GM12878 (cell line): ENCODE data around the gene BAZ2B. TPM values are rescaled to one million over a fixed set of nuclear protein-coding genes. Genes with fewer than 3 reads are reported as not detected.

Source experiments
- ATAC-seq: fragments of 200-7000 bp; cut with Tn5 transposase; 3 replicates; pipeline ENCODE4 v1.9.1; 2020; ENCODE audit warnings: mild to moderate bottlenecking, moderate library complexity
- BruUV-seq: library from RNA; stranded (reverse); fragments of 400-500 nt; replicated peaks from 2 replicates; lab custom pipeline; 2021; lab: Mats Ljungman, UMichigan
- CTCF ChIA-PET: fragments of 300-600 bp; sonication (Branson Sonifier 250); formaldehyde crosslinking; extraction: SDS; loops from one replicate; lab custom pipeline; 2021; ENCODE audit warnings: inconsistent platforms; lab: Yijun Ruan, JAX
- POLR2A ChIA-PET: fragments of 350-600 bp; formaldehyde crosslinking; extraction: SDS; loops from one replicate; lab custom pipeline; 2021; ENCODE audit warnings: inconsistent platforms; lab: Charles Lee
- RAD21 ChIA-PET: fragments of 300-600 bp; sonication (Branson Sonifier 250); formaldehyde crosslinking; loops from one replicate; lab custom pipeline; 2023; ENCODE audit warnings: antibody characterized with exemption; ENCODE audit not compliant: unreplicated experiment; lab: Charles Lee
- SMC1A ChIA-PET: fragments of 300-600 bp; sonication (Branson Sonifier 250); formaldehyde crosslinking; loops from one replicate; lab custom pipeline; 2023; ENCODE audit not compliant: unreplicated experiment, uncharacterized antibody; lab: Charles Lee
- DNase-seq: peaks from one replicate; pipeline ENCODE4 v3.0.0-alpha.2; 2011; ENCODE audit warnings: low read depth, low spot score
- FAIRE-seq: peaks from 3 replicates; lab custom pipeline; 2011; peaks lifted over from hg19 to GRCh38; lab: Jason Lieb, UNC
- H2AFZ ChIP-seq: 2 replicates; pipeline ENCODE4 v1.6.0; 2011; ENCODE audit warnings: low read depth, low read length, control low read depth; ENCODE audit not compliant: control insufficient read depth
- H3K27ac ChIP-seq: 2 replicates; pipeline ENCODE4 v1.5.1; 2011; ENCODE audit warnings: control low read depth; ENCODE audit not compliant: control insufficient read depth, insufficient read depth
- H3K27me3 ChIP-seq, 2 experiments: replicated peaks in 1 of 2; 2 replicates each; pipeline versions ENCODE4 v1.6.0 to v1.6.1; 2011; ENCODE audit warnings: low read length in 1 of 2; ENCODE audit not compliant: control insufficient read depth in 2 of 2, insufficient read depth in 2 of 2
- H3K36me3 ChIP-seq, 2 experiments: 2 replicates each; pipeline ENCODE4 v1.5.1; 2011; ENCODE audit warnings: low read length in 1 of 2; ENCODE audit not compliant: control insufficient read depth in 2 of 2, insufficient read depth in 2 of 2
- H3K4me1 ChIP-seq: 2 replicates; pipeline ENCODE4 v1.6.1; 2011; ENCODE audit warnings: mild to moderate bottlenecking, low read length, moderate library complexity, mixed read lengths; ENCODE audit not compliant: control insufficient read depth, insufficient read depth
- H3K4me2 ChIP-seq: 2 replicates; pipeline ENCODE4 v1.6.0; 2011; ENCODE audit warnings: control low read depth; ENCODE audit not compliant: control insufficient read depth, insufficient read depth
- H3K4me3 ChIP-seq: fragments of 200-600 bp; sonication (generic); 2 replicates; pipeline ENCODE4 v1.5.1; 2016
- H3K79me2 ChIP-seq: 2 replicates; pipeline ENCODE4 v1.6.0; 2011; ENCODE audit warnings: low read length; ENCODE audit not compliant: control insufficient read depth, insufficient read depth
- H3K9ac ChIP-seq: 2 replicates; pipeline ENCODE4 v1.8.0; 2011; ENCODE audit warnings: low read length, control low read depth, mixed read lengths; ENCODE audit not compliant: control insufficient read depth, insufficient read depth
- H3K9me3 ChIP-seq: replicated peaks from 3 replicates; pipeline ENCODE4 v1.5.1; 2011; ENCODE audit warnings: mild to moderate bottlenecking, low read length; ENCODE audit not compliant: control insufficient read depth, insufficient read depth
- H4K20me1 ChIP-seq: 2 replicates; pipeline ENCODE4 v1.6.0; 2011; ENCODE audit not compliant: control insufficient read depth, insufficient read depth
- BRCA1 ChIP-seq: IDR thresholded peaks from 2 replicates; pipeline ENCODE4 v1.6.1; 2011; ENCODE audit warnings: low read depth, low read length, improper control_type of control experiment
- CBFB ChIP-seq: IDR thresholded peaks from 2 replicates; pipeline ENCODE4 v1.6.1; 2016; ENCODE audit warnings: antibody characterized with exemption, low read depth
- FOXK2 ChIP-seq: fragments of 450-650 bp; IDR thresholded peaks from 2 replicates; pipeline ENCODE4 v1.6.1; 2017; ENCODE audit warnings: mild to moderate bottlenecking, moderate library complexity
- FOXM1 ChIP-seq: IDR thresholded peaks from 2 replicates; pipeline ENCODE4 v1.6.1; 2012; ENCODE audit warnings: low read depth, mild to moderate bottlenecking, inconsistent platforms, low read length, moderate library complexity
- LARP7 ChIP-seq: fragments of 450-650 bp; IDR thresholded peaks from 2 replicates; pipeline ENCODE4 v1.6.1; 2017; ENCODE audit warnings: mild to moderate bottlenecking
- MEF2A ChIP-seq: IDR thresholded peaks from 2 replicates; pipeline ENCODE4 v1.6.1; 2011; ENCODE audit warnings: low read depth, mild to moderate bottlenecking, low read length, moderate library complexity; ENCODE audit not compliant: insufficient read depth
- MEF2B ChIP-seq: fragments of 450-650 bp; IDR thresholded peaks from 2 replicates; pipeline ENCODE4 v1.6.1; 2018; ENCODE audit warnings: mild to moderate bottlenecking, moderate library complexity; ENCODE audit not compliant: partially characterized antibody, poor library complexity, severe bottlenecking
- STAT3 ChIP-seq: IDR thresholded peaks from 2 replicates; pipeline ENCODE4 v1.6.1; 2011; ENCODE audit warnings: low read depth, low read length, improper control_type of control experiment
- YY1 ChIP-seq: IDR thresholded peaks from 2 replicates; pipeline ENCODE4 v1.6.1; 2011; ENCODE audit warnings: low read depth, mild to moderate bottlenecking, low read length
- WGBS: methylation state at CpG from one replicate; pipeline ENCODE4 v1.1.6; 2016; ENCODE audit warnings: low lambda C conversion rate; ENCODE audit not compliant: insufficient replicate concordance, insufficient coverage; ENCODE audit errors: missing lambda C conversion rate; 5-methylcytosine and 5-hydroxymethylcytosine counted together
- in situ Hi-C: fragments of 300-500 bp; cut with MboI; formaldehyde crosslinking; loops from 9 replicates; pipeline ENCODE4 v1.14.3; 2018; ENCODE audit warnings: mixed read lengths
- intact Hi-C: fragments of 100-400 bp; cut with micrococcal nuclease; formaldehyde crosslinking; loops from one replicate; pipeline ENCODE4 v1.14.2; 2022; ENCODE audit not compliant: unreplicated experiment
- polyA plus RNA-seq, 11 experiments: library from polyadenylated mRNA; depleted of rRNA in 4 of 11; unstranded in 6 of 11; stranded (reverse) in 5 of 11; fragments of >200 nt; fragmentation: Nextera tagmentation in 4 of 11; fragmentation: Illumina TruSeq in 1 of 11; extraction: Ambion mirVana in 4 of 11; extraction: Trizol in 1 of 11; gene quantifications; 1 replicate in 1 of 11; 2 replicates in 10 of 11; pipeline versions ENCODE4 v1.2.1 to v1.2.3, GENCODE V29; 2011 to 2016; ENCODE audit warnings: inconsistent platforms in 2 of 11, missing spikeins in 2 of 11, low read depth in 1 of 11
- total RNA-seq, 4 experiments: library from RNA; depleted of rRNA in 3 of 4; stranded (reverse); fragments of >200 nt in 3 of 4; fragmentation: Illumina TruSeq in 1 of 4; extraction: Trizol in 1 of 4; gene quantifications; 2 replicates each; pipeline versions ENCODE4 v1.2.1 to v1.2.3, GENCODE V29; 2013 to 2021
- TF ChIP-seq, protein P1 (sequence below): fragments of 450-650 bp; IDR thresholded peaks from 2 replicates; pipeline ENCODE4 v1.6.1; 2014; ENCODE audit warnings: mild to moderate bottlenecking
- TF ChIP-seq, protein P2 (sequence below): IDR thresholded peaks from 2 replicates; pipeline ENCODE4 v1.6.1; 2012; ENCODE audit warnings: low read length, inconsistent platforms
- TF ChIP-seq, protein P3 (sequence below): fragments of 450-650 bp; IDR thresholded peaks from 2 replicates; pipeline ENCODE4 v1.6.1; 2016; ENCODE audit warnings: mild to moderate bottlenecking, moderate library complexity, borderline replicate concordance
- TF ChIP-seq, protein P4 (sequence below): IDR thresholded peaks from 2 replicates; pipeline ENCODE4 v1.6.1; 2011; ENCODE audit warnings: borderline replicate concordance, low read depth, mild to moderate bottlenecking, moderate library complexity, mixed read lengths, low read length; ENCODE audit not compliant: insufficient read depth; ENCODE audit errors: extremely low read length
- TF ChIP-seq, protein P5 (sequence below): fragments of 150-350 bp; IDR thresholded peaks from 2 replicates; pipeline ENCODE4 v1.6.1; 2014; ENCODE audit warnings: mild to moderate bottlenecking, low read depth, low read length

The BAZ2B gene
- total and polyA plus RNA-seq, 10 of the 15 experiments (the other 5 are each of a cell fraction or from before 2014, with no cell fraction given), result 8.8 to 49.7 (median 24.7) TPM

DNA sequence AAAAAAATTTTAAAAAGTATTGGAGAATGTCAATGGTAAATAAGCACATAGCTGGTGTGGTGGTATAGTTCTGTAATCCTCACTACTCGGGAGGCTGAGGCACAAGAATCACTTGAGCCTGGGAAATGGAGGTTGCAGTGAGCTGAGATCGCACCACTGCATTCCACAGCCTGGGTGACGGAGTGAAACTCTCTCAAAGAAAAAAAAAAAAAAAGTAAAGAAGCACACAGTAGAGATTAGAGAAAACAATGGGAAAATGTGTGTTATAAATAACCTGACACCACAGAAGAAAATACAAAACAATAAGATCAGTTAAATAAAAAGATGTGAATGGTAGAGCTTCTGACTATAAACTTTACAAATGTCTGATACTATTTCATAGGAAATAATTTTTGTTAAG lies 166.2 kb downstream of the BAZ2B start:
- WGBS, result 86% methylated on average over 1 of the region's 3 CpGs
- TF ChIP-seq MEF2A (no peak), FOXK2 (no peak), BRCA1 (no peak), CBFB (no peak), STAT3 (no peak), LARP7 (no peak), YY1 (no peak), FOXM1 (no peak), MEF2B (no peak)
- TF ChIP-seq, protein P1, sequence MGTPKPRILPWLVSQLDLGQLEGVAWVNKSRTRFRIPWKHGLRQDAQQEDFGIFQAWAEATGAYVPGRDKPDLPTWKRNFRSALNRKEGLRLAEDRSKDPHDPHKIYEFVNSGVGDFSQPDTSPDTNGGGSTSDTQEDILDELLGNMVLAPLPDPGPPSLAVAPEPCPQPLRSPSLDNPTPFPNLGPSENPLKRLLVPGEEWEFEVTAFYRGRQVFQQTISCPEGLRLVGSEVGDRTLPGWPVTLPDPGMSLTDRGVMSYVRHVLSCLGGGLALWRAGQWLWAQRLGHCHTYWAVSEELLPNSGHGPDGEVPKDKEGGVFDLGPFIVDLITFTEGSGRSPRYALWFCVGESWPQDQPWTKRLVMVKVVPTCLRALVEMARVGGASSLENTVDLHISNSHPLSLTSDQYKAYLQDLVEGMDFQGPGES, result no peak
- TF ChIP-seq, protein P2, sequence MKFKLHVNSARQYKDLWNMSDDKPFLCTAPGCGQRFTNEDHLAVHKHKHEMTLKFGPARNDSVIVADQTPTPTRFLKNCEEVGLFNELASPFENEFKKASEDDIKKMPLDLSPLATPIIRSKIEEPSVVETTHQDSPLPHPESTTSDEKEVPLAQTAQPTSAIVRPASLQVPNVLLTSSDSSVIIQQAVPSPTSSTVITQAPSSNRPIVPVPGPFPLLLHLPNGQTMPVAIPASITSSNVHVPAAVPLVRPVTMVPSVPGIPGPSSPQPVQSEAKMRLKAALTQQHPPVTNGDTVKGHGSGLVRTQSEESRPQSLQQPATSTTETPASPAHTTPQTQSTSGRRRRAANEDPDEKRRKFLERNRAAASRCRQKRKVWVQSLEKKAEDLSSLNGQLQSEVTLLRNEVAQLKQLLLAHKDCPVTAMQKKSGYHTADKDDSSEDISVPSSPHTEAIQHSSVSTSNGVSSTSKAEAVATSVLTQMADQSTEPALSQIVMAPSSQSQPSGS, result no peak
- TF ChIP-seq, protein P3, sequence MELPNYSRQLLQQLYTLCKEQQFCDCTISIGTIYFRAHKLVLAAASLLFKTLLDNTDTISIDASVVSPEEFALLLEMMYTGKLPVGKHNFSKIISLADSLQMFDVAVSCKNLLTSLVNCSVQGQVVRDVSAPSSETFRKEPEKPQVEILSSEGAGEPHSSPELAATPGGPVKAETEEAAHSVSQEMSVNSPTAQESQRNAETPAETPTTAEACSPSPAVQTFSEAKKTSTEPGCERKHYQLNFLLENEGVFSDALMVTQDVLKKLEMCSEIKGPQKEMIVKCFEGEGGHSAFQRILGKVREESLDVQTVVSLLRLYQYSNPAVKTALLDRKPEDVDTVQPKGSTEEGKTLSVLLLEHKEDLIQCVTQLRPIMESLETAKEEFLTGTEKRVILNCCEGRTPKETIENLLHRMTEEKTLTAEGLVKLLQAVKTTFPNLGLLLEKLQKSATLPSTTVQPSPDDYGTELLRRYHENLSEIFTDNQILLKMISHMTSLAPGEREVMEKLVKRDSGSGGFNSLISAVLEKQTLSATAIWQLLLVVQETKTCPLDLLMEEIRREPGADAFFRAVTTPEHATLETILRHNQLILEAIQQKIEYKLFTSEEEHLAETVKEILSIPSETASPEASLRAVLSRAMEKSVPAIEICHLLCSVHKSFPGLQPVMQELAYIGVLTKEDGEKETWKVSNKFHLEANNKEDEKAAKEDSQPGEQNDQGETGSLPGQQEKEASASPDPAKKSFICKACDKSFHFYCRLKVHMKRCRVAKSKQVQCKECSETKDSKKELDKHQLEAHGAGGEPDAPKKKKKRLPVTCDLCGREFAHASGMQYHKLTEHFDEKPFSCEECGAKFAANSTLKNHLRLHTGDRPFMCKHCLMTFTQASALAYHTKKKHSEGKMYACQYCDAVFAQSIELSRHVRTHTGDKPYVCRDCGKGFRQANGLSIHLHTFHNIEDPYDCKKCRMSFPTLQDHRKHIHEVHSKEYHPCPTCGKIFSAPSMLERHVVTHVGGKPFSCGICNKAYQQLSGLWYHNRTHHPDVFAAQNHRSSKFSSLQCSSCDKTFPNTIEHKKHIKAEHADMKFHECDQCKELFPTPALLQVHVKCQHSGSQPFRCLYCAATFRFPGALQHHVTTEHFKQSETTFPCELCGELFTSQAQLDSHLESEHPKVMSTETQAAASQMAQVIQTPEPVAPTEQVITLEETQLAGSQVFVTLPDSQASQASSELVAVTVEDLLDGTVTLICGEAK, result no peak
- TF ChIP-seq, protein P4, sequence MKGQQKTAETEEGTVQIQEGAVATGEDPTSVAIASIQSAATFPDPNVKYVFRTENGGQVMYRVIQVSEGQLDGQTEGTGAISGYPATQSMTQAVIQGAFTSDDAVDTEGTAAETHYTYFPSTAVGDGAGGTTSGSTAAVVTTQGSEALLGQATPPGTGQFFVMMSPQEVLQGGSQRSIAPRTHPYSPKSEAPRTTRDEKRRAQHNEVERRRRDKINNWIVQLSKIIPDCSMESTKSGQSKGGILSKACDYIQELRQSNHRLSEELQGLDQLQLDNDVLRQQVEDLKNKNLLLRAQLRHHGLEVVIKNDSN, result no peak
- TF ChIP-seq, protein P5, sequence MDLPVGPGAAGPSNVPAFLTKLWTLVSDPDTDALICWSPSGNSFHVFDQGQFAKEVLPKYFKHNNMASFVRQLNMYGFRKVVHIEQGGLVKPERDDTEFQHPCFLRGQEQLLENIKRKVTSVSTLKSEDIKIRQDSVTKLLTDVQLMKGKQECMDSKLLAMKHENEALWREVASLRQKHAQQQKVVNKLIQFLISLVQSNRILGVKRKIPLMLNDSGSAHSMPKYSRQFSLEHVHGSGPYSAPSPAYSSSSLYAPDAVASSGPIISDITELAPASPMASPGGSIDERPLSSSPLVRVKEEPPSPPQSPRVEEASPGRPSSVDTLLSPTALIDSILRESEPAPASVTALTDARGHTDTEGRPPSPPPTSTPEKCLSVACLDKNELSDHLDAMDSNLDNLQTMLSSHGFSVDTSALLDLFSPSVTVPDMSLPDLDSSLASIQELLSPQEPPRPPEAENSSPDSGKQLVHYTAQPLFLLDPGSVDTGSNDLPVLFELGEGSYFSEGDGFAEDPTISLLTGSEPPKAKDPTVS, result no peak

More for the DNA sequence above, 166.2 kb downstream of the BAZ2B start:
- SMC1A ChIA-PET, result interaction anchor here (0.6 to 1.7 kb wide), 4 partner anchors 9 to 440 kb away, joined by 3 to 5 read pairs (median 3); no protein-coding TSS in a partner anchor
- no peak overlapping the region for H3K4me2 ChIP-seq
- H3K4me1 ChIP-seq, result no peaks in the 10 kb centered on the region
- H2AFZ ChIP-seq, result no peak overlapping the region
- no peaks in the 10 kb centered on the region for H3K79me2 ChIP-seq
- no peak for DNase-seq
- 0 out of 4 replicates have a peak, but pooled peaks cover 0 to 9% of the 10 kb centered on the region in 2 experiments for H3K36me3 ChIP-seq
- H4K20me1 ChIP-seq, result no peaks in the 10 kb centered on the region
- POLR2A ChIA-PET, result interaction anchor here (0.6 to 0.9 kb wide), 4 partner anchors 10 to 570 kb away, joined by 3 to 7 read pairs (median 4); no protein-coding TSS in a partner anchor
- RAD21 ChIA-PET, result no interaction called here
- no peak for ATAC-seq
- no TSS peak for BruUV-seq
- H3K27ac ChIP-seq, result no peak overlapping the region
- H3K27me3 ChIP-seq, result no peaks in the 10 kb centered on the region
- in situ Hi-C loops (no loop called here), intact Hi-C loops (no loop called here)
- FAIRE-seq, result no peak
- CTCF ChIA-PET, result interaction anchor here (0.6 to 1.6 kb wide), 7 partner anchors 11 to 489 kb away, joined by 3 to 4 read pairs (median 4); no protein-coding TSS in a partner anchor
- H3K9me3 ChIP-seq, result no peaks in the 10 kb centered on the region
- H3K9ac ChIP-seq, result no peak overlapping the region
- H3K4me3 ChIP-seq, result no peak overlapping the region
